Ishikawa (cell line): Measurements from ENCODE around the gene MACROD2.

Source experiments
- CEBPB ChIP-seq: IDR thresholded peaks from 2 replicates; pipeline ENCODE4 v1.6.1; 2012
- CREB1 ChIP-seq: IDR thresholded peaks from 2 replicates; pipeline ENCODE4 v1.6.1; 2012; ENCODE audit warnings: low read depth
- EGR1 ChIP-seq: IDR thresholded peaks from 2 replicates; pipeline ENCODE4 v1.6.1; 2012
- EP300 ChIP-seq: IDR thresholded peaks from 2 replicates; pipeline ENCODE4 v1.6.1; 2012; ENCODE audit warnings: borderline replicate concordance
- FOXM1 ChIP-seq: IDR thresholded peaks from 2 replicates; pipeline ENCODE4 v1.6.1; 2012; ENCODE audit warnings: low read depth, borderline replicate concordance
- MAX ChIP-seq: IDR thresholded peaks from 2 replicates; pipeline ENCODE4 v1.6.1; 2012
- NFIC ChIP-seq: IDR thresholded peaks from 2 replicates; pipeline ENCODE4 v1.6.1; 2012
- RAD21 ChIP-seq: IDR thresholded peaks from 2 replicates; pipeline ENCODE4 v1.6.1; 2012; ENCODE audit warnings: low read depth
- TAF1 ChIP-seq: IDR thresholded peaks from 2 replicates; pipeline ENCODE4 v1.6.1; 2012; ENCODE audit warnings: low read depth, mild to moderate bottlenecking
- TCF12 ChIP-seq: IDR thresholded peaks from 2 replicates; pipeline ENCODE4 v1.6.1; 2012; ENCODE audit warnings: low read depth
- TEAD4 ChIP-seq: IDR thresholded peaks from 2 replicates; pipeline ENCODE4 v1.6.1; 2012
- USF1 ChIP-seq: IDR thresholded peaks from 2 replicates; pipeline ENCODE4 v1.6.1; 2012
- YY1 ChIP-seq: IDR thresholded peaks from 2 replicates; pipeline ENCODE4 v1.6.1; 2012; ENCODE audit warnings: low read depth
- ZBTB7A ChIP-seq: IDR thresholded peaks from 2 replicates; pipeline ENCODE4 v1.6.1; 2012; ENCODE audit warnings: low read depth
- TF ChIP-seq, protein P1 (sequence below): IDR thresholded peaks from 2 replicates; pipeline ENCODE4 v1.6.1; 2012; ENCODE audit warnings: low read depth, mild to moderate bottlenecking

Gene MACROD2

DNA sequence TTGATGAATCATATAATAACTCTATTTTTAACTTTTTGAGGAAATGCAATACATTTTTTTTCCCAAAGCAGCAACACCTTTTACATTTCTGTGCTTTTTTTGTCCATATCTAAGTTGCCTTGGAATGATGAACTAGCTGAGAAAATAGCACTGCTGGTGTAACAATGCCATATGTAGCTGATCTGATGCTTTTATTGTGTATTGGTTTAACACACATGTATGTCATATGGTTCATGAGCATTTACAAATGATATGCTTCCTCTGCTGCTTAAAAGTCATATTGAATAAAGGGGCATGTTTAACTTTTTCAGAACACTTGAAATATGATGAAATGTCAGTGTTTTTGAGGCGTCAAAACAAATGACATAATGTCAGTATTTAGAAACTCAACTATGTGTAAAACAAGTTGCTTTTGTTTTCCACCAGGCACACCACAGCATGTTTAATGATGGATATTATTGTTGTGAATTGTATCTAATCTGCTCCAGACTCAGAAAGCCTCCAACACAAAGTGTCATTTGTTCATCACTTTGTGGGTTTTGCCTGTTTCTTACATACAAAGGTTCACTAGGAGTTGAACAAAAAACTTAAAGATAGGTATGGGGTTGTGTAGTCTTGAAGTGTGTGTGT lies 1117.9 kb downstream of the MACROD2 start:
- no peak for TF ChIP-seq CEBPB
- no peak for TF ChIP-seq TCF12
- TF ChIP-seq MAX, result no peak
- no peak for TF ChIP-seq FOXM1
- TF ChIP-seq EGR1, result no peak
- TF ChIP-seq TEAD4, result no peak
- no peak for TF ChIP-seq NFIC
- TF ChIP-seq YY1, result no peak

DNA sequence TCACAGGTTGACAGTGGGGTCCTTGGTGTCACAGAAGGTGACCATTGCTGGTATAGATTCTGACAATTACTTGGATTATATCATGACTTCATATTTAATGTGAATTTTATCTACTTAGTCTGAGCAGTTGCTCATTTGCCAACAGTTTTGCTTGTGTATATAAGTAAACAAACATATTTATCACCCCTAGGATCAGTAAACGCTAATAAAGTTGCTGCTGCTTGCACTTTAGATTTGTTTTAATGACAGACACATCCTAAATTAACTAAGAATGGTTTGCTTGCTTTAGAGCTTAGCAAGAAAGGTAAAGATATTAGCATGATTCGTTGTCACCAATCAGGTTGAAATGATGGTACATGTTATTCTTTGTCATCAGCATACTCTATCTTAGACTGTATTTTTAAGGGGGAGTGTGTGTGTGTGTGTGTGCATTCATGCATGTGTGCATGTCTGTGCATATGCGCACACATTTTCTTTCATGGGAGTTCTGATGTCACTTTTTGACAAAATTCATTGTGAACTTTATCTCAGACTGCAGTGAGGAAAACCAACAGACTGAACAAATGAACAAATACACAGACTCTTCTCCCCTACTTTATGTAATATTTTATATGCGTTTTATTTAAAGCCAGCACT lies 1124.7 kb downstream of the MACROD2 start:
- TF ChIP-seq, protein P1, sequence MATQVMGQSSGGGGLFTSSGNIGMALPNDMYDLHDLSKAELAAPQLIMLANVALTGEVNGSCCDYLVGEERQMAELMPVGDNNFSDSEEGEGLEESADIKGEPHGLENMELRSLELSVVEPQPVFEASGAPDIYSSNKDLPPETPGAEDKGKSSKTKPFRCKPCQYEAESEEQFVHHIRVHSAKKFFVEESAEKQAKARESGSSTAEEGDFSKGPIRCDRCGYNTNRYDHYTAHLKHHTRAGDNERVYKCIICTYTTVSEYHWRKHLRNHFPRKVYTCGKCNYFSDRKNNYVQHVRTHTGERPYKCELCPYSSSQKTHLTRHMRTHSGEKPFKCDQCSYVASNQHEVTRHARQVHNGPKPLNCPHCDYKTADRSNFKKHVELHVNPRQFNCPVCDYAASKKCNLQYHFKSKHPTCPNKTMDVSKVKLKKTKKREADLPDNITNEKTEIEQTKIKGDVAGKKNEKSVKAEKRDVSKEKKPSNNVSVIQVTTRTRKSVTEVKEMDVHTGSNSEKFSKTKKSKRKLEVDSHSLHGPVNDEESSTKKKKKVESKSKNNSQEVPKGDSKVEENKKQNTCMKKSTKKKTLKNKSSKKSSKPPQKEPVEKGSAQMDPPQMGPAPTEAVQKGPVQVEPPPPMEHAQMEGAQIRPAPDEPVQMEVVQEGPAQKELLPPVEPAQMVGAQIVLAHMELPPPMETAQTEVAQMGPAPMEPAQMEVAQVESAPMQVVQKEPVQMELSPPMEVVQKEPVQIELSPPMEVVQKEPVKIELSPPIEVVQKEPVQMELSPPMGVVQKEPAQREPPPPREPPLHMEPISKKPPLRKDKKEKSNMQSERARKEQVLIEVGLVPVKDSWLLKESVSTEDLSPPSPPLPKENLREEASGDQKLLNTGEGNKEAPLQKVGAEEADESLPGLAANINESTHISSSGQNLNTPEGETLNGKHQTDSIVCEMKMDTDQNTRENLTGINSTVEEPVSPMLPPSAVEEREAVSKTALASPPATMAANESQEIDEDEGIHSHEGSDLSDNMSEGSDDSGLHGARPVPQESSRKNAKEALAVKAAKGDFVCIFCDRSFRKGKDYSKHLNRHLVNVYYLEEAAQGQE, result no peak
- TF ChIP-seq YY1, result no peak
- TF ChIP-seq TCF12, result no peak
- no peak for TF ChIP-seq NFIC
- no peak for TF ChIP-seq EP300
- TF ChIP-seq MAX, result no peak
- TF ChIP-seq CREB1, result no peak
- TF ChIP-seq EGR1, result no peak
- no peak for TF ChIP-seq FOXM1
- TF ChIP-seq RAD21, result no peak
- TF ChIP-seq TAF1, result no peak
- TF ChIP-seq CEBPB, result no peak
- TF ChIP-seq ZBTB7A, result no peak
- TF ChIP-seq USF1, result no peak
- no peak for TF ChIP-seq TEAD4

- TF ChIP-seq, protein P1, result no peak
- TF ChIP-seq TAF1 (no peak), YY1 (no peak)
These were observed 1127.3 kb downstream of the MACROD2 start for GRCh38 chr20:15122613-15123012.

DNA sequence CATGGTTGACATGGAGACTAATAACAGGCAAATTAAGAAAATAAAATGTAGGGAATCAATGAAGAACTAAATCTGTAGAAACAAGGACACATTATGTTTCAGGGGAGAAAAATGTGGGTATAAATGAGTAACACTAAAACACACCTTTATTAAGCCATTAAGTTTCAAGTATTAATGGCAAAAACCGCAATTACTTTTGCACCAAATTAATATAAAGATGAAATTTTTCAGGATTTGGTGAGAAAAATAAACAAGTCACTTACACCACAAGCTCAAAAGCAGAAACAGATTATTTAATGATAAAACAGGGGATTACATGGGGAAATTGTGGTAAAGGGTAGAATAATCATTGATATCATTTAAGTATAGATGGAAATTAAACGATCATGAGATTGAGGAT lies 1135.9 kb downstream of the MACROD2 start:
- TF ChIP-seq YY1, result no peak
- no peak for TF ChIP-seq MAX
- TF ChIP-seq TAF1, result no peak
- TF ChIP-seq NFIC, result no peak
- TF ChIP-seq USF1, result no peak
- no peak for TF ChIP-seq TEAD4
- TF ChIP-seq CREB1, result no peak
- TF ChIP-seq FOXM1, result no peak
- TF ChIP-seq, protein P1, result no peak
- no peak for TF ChIP-seq EP300
- no peak for TF ChIP-seq TCF12
- no peak for TF ChIP-seq ZBTB7A
- no peak for TF ChIP-seq EGR1
- no peak for TF ChIP-seq RAD21
- no peak for TF ChIP-seq CEBPB
